ENCODE data around the gene CAMKV.

GRCh38 chr3:49876567-49876966 is 6.9 kb upstream of the CAMKV start:
- TF ChIP-seq, protein P1, sequence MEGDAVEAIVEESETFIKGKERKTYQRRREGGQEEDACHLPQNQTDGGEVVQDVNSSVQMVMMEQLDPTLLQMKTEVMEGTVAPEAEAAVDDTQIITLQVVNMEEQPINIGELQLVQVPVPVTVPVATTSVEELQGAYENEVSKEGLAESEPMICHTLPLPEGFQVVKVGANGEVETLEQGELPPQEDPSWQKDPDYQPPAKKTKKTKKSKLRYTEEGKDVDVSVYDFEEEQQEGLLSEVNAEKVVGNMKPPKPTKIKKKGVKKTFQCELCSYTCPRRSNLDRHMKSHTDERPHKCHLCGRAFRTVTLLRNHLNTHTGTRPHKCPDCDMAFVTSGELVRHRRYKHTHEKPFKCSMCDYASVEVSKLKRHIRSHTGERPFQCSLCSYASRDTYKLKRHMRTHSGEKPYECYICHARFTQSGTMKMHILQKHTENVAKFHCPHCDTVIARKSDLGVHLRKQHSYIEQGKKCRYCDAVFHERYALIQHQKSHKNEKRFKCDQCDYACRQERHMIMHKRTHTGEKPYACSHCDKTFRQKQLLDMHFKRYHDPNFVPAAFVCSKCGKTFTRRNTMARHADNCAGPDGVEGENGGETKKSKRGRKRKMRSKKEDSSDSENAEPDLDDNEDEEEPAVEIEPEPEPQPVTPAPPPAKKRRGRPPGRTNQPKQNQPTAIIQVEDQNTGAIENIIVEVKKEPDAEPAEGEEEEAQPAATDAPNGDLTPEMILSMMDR (IDR thresholded peaks at IDR 0.05; ENCODE audit: insufficient read depth, low read length, poor library complexity, severe bottlenecking), result no peak
- TF ChIP-seq EZH2phosphoT487 (conservative IDR thresholded peaks at IDR 0.05; ENCODE audit: low read length), result no peak
